ENCODE data around the gene GART. TPM values are rescaled to one million over a fixed set of nuclear protein-coding genes. Genes with fewer than 3 reads are reported as not detected.
"Not testable (repeated sequence)": the region's sequence is repeated elsewhere in the genome, so short reads cannot be mapped to it uniquely, and the experiment has no call there.

GART gene
- polyA plus RNA-seq, 4 donors: 63.2 to 95.0 (median 75.1) TPM

DNA sequence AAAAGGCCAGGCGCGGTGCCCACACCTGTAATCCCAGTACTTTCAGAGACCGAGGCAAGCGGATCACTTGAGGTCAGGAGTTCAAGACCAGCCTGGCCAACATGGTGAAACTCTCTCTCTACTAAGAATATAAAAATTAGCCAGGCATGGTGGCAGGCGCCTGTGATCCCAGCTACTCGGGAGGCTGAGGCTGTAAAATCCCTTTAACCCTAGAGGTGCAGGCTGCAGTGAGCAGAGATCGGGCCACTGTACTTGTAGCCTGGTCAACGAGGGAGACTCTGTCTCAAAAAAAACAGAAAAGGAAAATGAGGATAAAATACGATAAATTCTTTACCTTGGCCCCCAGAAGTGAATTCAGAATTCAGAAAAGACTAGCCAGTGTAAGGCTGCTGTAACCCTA, 63.7 kb downstream of the GART start:
- DNase-seq (ENCODE audit: low read depth in 4 of 4, low spot score in 2 of 4): no peak

DNA sequence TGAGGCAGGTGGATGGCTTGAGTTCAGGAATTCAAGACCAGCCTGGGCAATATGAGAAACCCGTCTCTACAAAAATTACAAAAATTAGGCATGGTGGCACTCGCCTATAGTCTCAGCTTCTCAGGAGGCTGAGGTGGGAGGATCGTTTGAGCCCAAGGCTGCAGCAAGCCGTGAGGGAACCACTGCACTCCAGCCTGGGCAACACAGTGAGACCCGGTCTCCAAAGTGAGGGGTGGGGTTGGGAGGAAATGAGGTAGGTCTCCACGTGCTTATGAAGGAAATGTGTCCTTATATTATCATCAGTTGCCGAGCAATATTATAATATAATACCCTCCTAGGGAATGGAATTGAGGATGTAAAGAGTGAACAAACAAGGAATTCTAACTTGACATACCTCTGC, 64.9 kb downstream of the GART start:
- no peak for DNase-seq (ENCODE audit: low read depth in 4 of 4, low spot score in 2 of 4)

DNA sequence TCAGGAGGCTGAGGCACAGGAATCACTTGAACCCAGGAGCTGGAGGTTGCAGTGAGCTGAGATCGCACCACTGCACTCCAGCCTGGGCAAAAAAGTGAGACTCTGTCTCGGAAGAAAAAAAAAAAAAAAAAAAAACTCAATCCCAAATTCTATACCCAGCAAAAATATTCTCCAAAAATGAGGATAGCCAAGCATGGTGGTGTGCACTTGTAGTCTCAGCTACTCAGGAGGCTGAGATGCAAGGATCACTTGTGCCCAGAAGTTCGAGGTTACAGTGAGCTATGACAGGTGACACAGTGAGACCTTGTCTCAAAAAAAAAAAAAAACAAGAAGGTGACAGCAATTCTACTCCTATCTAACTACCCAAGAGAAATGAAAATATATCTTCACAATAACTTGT, 68.6 kb downstream of the GART start:
- DNase-seq (ENCODE audit: low read depth in 4 of 4, low spot score in 2 of 4): no peak

DNA sequence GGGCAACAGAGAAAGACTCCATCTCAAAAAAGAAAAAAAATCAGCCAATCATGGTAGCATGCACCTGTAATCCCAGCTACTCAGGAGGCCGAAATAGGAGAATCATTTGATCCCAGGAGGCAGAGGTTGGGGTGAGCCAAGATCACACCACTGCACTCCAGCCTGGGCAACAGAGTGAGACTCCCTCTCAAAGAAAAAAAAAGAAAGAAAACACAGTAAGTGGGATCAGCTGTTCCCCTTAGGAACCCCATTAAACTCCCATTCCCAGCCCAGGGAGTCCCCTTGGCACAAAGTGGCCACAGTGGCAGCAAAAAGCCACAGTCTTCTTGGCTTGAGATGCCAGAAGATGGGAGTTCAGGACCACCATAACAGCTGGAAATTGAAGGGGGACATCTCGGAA, 71.2 kb downstream of the GART start:
- DNase-seq (ENCODE audit: low read depth in 4 of 4, low spot score in 2 of 4): no peak

DNA sequence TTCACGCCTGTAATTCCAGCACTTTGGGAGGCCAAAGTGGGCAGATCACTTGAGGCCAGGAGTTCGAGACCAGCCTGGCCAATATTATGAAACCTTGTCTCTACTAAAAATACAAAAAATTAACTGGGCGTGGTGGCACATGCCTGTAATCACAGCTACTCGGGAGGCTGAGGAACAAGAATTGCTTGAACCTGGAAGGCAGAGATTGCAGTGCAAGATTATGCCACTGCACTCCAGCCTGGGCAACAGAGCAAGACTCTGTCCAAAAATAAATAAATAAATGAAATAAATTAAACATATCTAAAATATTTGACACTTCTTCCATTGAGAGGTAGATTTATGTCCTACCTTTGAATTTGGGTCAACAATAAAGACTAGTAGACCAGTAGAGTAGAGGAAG, 72.7 kb downstream of the GART start:
- not testable (repeated sequence) for DNase-seq (ENCODE audit: low read depth in 4 of 4, low spot score in 2 of 4)

- no peak for DNase-seq (ENCODE audit: low read depth in 4 of 4, low spot score in 2 of 4)
These were observed 80.2 kb downstream of the GART start for GRCh38 chr21:33461538-33462250.

DNA sequence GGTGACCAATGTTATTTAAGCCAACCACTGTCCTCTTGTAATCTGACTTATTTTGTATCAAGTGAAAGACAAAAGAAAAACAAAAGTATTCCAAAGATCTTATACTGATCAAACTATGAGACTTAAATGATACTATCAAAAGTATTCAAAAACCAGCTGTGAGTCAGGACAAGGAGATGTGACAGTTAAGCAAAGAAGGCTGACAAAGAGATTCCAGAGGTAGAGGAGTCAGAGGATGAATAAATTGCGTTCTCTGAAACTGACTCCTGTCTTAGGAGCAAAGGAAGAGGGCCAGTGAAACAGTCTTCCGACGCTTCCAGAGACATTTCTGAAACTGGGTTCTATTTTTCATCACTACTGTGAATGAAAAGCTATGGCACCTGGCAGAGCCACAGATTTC, 83.1 kb downstream of the GART start:
- no peak for DNase-seq (ENCODE audit: low read depth in 4 of 4, low spot score in 2 of 4)

DNA sequence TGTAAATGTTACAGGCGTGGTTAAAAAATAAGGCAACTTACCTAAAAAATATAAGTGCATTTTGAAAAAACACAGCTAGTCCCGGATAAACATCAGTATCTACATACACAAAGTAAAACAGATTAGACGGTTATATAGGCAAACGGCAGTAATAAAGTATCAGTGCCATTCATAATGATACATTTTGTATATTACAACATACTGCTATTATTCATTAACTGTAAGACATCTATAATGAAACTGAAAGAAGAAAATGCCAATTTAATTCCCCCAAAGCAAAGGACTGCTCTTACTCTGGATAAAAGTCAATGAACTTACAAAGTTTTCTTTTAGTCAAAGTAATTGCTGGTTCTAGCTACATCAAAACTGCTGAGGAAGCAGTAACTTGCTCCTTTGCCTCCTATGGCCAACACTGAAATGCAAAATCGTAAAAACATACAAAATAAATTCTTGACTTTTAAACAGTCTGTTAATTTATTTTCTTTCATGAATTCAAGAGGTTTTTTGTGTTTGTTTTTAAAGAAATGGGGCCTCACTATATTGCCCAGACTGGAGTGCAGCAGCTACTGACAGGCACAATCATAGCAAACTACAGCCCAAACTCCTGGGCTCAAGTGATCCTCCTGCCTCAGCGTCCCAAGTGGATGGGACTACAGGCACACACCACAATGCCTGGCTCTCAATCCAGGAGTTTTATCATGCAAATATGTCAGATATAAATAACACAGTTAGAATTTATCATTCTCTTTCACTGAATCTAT, 86.1 kb downstream of the GART start:
- DNase-seq (ENCODE audit: low read depth in 4 of 4, low spot score in 2 of 4): no peak

Other genes with a start within 250 kb of the GART start
- gene IFNAR1, start 217.1 kb downstream of the GART start, polyA plus RNA-seq (ENCODE audit: insufficient read length in 4 of 4): 10 to 100 TPM; 33.2 to 37.2 (median 36.5) TPM
- 10 to 100 TPM; 70.1 to 88.0 (median 80.2) TPM for gene IFNGR2, start 138.7 kb downstream of the GART start, polyA plus RNA-seq (ENCODE audit: insufficient read length in 4 of 4)
- gene TMEM50B, start 62.1 kb downstream of the GART start, polyA plus RNA-seq (ENCODE audit: insufficient read length in 4 of 4): 10 to 100 TPM; 49.1 to 85.3 (median 56.4) TPM
- 1 to 10 TPM; 4.3 to 6.1 (median 5.6) TPM for gene DNAJC28, start 50.4 kb downstream of the GART start, polyA plus RNA-seq (ENCODE audit: insufficient read length in 4 of 4)
- 100 to 1,000 TPM; 259 to 402 (median 330) TPM for gene SON, start 921 bp upstream of the GART start, polyA plus RNA-seq (ENCODE audit: insufficient read length in 4 of 4)
- gene DONSON, start 46.6 kb upstream of the GART start, polyA plus RNA-seq (ENCODE audit: insufficient read length in 4 of 4): 10 to 100 TPM; 27.9 to 48.2 (median 35.8) TPM
- gene CRYZL1, start 99.6 kb upstream of the GART start, polyA plus RNA-seq (ENCODE audit: insufficient read length in 4 of 4): 10 to 100 TPM; 54.8 to 79.4 (median 60.6) TPM
- 10 to 100 TPM; 36.8 to 57.2 (median 46.8) TPM for gene ITSN1, start 100.4 kb upstream of the GART start, polyA plus RNA-seq (ENCODE audit: insufficient read length in 4 of 4)

Measured in left renal cortex interstitium (tissue), 4 donors.